AG04449 (cell line): ENCODE measurements around the gene MOGAT1.
"Not testable (repeated sequence)": the region's sequence is repeated elsewhere in the genome, so short reads cannot be mapped to it uniquely, and the experiment has no call there.

Experiments used
- CTCF ChIA-PET: fragments of 350-600 bp; formaldehyde crosslinking; extraction: SDS; loops from one replicate; lab custom pipeline; 2021; ENCODE audit warnings: antibody characterized with exemption; lab: Yijun Ruan, JAX
- POLR2A ChIA-PET: fragments of 400-600, 350-600 bp; formaldehyde crosslinking; extraction: SDS; loops from one replicate; lab custom pipeline; 2020; ENCODE audit warnings: antibody characterized with exemption, inconsistent platforms; lab: Yijun Ruan, JAX
- DNase-seq: peaks from one replicate; pipeline ENCODE4 v3.0.0-alpha.2; 2010; ENCODE audit warnings: low read depth, low spot score
- H3K4me3 ChIP-seq: 2 replicates; pipeline ENCODE4 v1.5.1; 2011; ENCODE audit warnings: low read depth, mild to moderate bottlenecking, control low read depth, low read length
- CTCF ChIP-seq: IDR thresholded peaks from one replicate; pipeline ENCODE4 v1.5.1; 2011; ENCODE audit warnings: mild to moderate bottlenecking, moderate library complexity, low read length, control low read depth, inconsistent platforms; ENCODE audit not compliant: insufficient read depth; ENCODE audit errors: missing control alignments

Gene MOGAT1

GRCh38 chr2:222715742-222716141, 44.3 kb downstream of the MOGAT1 start:
- H3K4me3 ChIP-seq = no peak overlapping the region
- DNase-seq = no peak
- POLR2A ChIA-PET = no interaction called here
- no peak for TF ChIP-seq CTCF
- CTCF ChIA-PET = interaction anchor here (1.3 kb wide), 1 partner anchor 10 kb away, joined by 4 read pairs; no protein-coding TSS in a partner anchor

- CTCF ChIA-PET = interaction anchor here (1.4 kb wide), 1 partner anchor 12 kb away, joined by 3 read pairs; no protein-coding TSS in a partner anchor
- H3K4me3 ChIP-seq, POLR2A ChIA-PET, DNase-seq: not testable (repeated sequence)
Observed at GRCh38 chr2:222719787-222720186, 48.3 kb downstream of the MOGAT1 start.

GRCh38 chr2:222721597-222721996, 50.1 kb downstream of the MOGAT1 start:
- H3K4me3 ChIP-seq, POLR2A ChIA-PET, DNase-seq: not testable (repeated sequence)
- CTCF ChIA-PET = interaction anchor here (0.7 to 1.7 kb wide), 4 partner anchors 13 to 31 kb away, joined by 3 to 11 read pairs (median 4); no protein-coding TSS in a partner anchor

GRCh38 chr2:222722327-222722946, 51.0 kb downstream of the MOGAT1 start:
- peak; percentile 57 for DNase-seq
- ChIA-PET POLR2A (interaction anchor here (0.7 kb wide), 1 partner anchor 1013 kb away, joined by 3 read pairs; no protein-coding TSS in a partner anchor), CTCF (interaction anchor here (0.7 to 1.7 kb wide), 5 partner anchors 13 to 31 kb away, joined by 3 to 11 read pairs (median 5); no protein-coding TSS in a partner anchor)

GRCh38 chr2:222724208-222724607, 52.8 kb downstream of the MOGAT1 start:
- no peak for TF ChIP-seq CTCF
- ChIA-PET POLR2A (interaction anchor here (0.6 kb wide), 1 partner anchor 26 kb away, joined by 3 read pairs; no protein-coding TSS in a partner anchor), CTCF (interaction anchor here (0.6 to 1.5 kb wide), 2 partner anchors 14 to 74 kb away, joined by 3 to 5 read pairs; no protein-coding TSS in a partner anchor)
- no peak for DNase-seq
- no peak overlapping the region for H3K4me3 ChIP-seq

More at GRCh38 chr2:222722327-222722946, 51.0 kb downstream of the MOGAT1 start:
- TF ChIP-seq CTCF = no peak
- no peak overlapping the region for H3K4me3 ChIP-seq

GRCh38 chr2:222728621-222729020, 57.2 kb downstream of the MOGAT1 start:
- TF ChIP-seq CTCF = no peak
- no peak overlapping the region for H3K4me3 ChIP-seq
- DNase-seq = no peak
- ChIA-PET POLR2A (no interaction called here), CTCF (interaction anchor here (0.8 to 1.5 kb wide), 2 partner anchors 19 to 25 kb away, joined by 3 to 4 read pairs; no protein-coding TSS in a partner anchor)

GRCh38 chr2:222730366-222730999, 59.0 kb downstream of the MOGAT1 start:
- no peak for TF ChIP-seq CTCF
- POLR2A ChIA-PET = no interaction called here
- CTCF ChIA-PET = interaction anchor here (0.8 to 1.1 kb wide), 2 partner anchors 23 to 170 kb away, joined by 3 to 4 read pairs; no protein-coding TSS in a partner anchor

More at GRCh38 chr2:222730366-222730999, 59.0 kb downstream of the MOGAT1 start:
- DNase-seq = no peak
- no peak overlapping the region for H3K4me3 ChIP-seq
